GM18873 (cell line): ENCODE results near the gene STAC3.
A peak's percentile ranks its signal among the peaks of the same experiment; 100 is the strongest.

ENCODE experiments used
- ATAC-seq: cut with Tn5 transposase; IDR thresholded peaks from one replicate; pipeline ENCODE4 v1.9.1; 2021; ENCODE audit warnings: mild to moderate bottlenecking, moderate library complexity, moderate number of reproducible peaks; ENCODE audit not compliant: unreplicated experiment, low FRiP score

Gene STAC3

DNA sequence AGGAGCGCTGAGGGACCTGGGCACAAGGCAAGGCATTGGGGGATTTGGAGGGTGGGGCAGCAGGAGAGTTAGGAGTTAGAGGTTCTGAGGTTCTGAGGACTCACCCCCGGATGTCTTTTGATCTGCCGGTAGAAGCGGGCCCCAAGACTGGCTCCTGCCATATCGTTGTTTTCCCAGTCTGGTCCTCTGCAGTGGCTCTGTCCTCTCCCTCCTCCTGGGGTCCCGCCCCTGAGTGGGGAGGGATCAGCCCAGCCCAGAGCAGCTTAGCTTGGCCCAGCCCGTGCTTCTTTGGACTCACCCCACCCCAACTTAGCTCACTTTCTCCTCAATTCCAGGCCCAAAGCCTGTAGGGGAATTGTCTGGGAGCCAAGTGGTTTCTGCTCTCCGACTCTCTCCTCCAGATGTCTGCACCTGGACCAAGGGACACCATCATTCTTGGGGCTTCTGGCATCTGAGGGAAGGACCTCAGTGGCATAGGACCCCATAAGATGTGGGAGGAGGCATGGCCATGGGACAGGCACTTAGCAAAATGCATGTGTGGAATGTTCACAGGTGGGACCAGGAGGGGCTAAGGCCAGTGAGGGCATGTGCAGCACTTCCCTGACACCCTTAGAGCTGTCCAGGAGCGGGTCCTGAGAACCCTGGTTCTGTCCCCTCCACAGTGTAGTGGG lies 13.9 kb downstream of the STAC3 start:
- ATAC-seq: no peak

DNA sequence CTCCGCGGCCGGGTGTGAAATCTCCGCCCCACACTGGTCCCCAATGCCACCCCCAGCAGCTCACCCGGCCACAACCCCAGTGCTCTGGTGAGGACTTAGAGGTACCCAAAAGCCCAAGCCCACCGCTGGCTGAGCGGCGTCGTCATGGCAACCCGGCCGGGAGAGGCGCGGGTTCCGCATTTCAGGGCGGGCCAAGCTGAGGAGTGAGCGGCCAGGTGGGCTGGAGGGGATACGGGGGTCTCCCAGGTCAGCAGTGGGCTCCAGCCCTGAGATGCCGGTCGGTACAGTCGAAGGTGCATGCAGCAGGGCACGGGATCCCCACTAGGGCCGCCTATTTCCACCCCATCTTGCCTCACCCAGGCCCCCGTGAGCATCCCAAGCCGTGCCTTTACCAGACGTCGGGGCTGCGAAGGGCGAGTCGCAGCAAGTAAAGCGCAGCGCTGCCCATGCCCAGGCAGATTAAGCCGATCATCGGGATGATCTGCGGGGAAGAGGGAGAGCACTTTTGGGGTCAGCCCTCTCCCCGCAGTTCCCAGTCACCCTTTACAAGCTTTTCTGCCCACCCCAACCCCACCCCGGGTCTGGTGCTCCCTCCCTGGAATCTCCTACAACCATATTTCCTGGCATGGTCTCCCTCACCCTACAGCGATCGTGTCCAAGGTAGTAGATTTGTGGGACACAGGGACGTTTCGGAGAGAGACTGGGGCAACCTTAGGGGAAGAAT lies 14.6 kb downstream of the STAC3 start:
- ATAC-seq: no peak

DNA sequence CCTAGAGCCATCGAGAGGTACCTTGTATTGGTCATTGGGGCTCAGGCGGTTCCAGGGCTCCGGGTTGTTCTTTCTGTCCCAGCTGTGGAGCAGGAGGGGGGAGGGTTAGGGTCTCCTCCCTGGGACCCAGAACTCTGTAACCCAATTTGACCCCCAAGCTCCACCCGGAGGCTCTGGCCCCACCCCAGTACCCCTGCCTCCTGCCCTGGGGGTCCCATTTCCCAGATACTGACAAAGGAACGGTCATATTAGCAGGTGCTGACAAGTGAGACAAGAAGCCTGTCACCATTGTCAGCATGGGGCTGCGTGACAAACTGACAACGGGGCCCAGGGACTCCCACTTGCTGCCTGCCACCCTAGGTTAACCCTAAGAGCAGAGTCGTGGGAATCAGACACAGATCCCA lies 15.3 kb downstream of the STAC3 start:
- ATAC-seq: no peak

DNA sequence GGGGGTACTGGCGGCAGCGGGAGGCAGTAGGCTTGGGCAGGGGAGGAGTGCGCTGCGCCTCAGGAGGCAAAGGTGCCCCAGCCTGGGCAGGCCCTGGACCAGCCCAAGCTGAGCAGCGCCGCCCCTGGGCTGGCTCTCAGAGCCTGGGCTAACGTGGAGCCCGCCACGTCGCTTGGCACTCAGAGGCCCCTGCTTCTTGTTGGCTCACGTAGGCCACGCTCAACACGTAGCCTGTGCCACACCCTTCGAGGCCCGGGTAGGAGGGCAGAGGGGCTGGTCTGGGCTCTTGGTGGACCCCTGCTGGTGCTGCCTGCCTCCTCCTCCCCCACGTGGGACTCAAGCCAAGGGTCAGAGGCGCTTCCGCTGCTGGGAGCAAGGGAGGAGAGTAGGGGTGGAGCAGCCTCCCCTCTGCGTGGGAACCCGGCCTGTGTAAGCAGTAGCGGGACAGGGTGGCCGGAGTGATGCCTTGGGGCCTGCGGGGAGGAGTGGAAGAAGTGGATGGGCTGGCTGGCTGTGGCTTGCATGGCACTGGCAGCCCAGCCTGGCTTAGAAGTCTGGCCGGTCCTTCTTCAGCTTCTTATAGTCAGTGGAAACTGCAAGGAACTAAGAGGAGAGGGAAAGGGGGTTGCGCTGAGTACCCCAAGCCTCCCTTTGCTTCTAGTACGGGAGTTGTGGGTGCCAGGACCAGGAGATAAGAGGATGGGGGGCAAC lies 15.8 kb downstream of the STAC3 start:
- no peak for ATAC-seq

DNA sequence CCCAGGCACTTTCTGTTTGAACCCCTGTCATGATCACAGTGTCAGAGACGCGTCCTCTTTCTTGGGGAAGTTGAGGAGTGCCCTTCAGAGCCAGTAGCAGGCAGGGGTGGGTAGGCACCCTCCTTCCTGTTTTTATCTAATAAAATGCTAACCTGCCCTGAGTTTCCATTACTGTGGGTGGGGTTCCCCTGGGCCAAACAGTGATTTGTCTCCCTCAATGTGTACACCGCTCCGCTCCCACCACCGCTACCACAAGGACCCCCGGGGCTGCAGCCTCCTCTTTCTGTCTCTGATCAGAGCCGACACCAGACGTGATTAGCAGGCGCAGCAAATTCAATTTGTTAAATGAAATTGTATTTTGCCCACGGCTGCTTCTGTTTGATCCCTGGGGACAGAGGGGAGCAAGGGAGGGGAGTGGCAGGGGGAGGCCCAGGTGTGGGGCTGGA lies 16.4 kb downstream of the STAC3 start:
- no peak for ATAC-seq

DNA sequence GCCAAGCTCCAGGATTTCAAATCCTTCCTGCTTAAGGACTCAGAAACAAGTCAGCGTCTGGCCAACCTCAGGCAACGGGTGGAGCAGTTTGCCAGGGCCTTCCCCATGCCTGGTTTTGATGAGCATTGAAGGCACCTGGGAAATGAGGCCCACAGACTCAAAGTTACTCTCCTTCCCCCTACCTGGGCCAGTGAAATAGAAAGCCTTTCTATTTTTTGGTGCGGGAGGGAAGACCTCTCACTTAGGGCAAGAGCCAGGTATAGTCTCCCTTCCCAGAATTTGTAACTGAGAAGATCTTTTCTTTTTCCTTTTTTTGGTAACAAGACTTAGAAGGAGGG lies 16.8 kb downstream of the STAC3 start:
- no peak for ATAC-seq

DNA sequence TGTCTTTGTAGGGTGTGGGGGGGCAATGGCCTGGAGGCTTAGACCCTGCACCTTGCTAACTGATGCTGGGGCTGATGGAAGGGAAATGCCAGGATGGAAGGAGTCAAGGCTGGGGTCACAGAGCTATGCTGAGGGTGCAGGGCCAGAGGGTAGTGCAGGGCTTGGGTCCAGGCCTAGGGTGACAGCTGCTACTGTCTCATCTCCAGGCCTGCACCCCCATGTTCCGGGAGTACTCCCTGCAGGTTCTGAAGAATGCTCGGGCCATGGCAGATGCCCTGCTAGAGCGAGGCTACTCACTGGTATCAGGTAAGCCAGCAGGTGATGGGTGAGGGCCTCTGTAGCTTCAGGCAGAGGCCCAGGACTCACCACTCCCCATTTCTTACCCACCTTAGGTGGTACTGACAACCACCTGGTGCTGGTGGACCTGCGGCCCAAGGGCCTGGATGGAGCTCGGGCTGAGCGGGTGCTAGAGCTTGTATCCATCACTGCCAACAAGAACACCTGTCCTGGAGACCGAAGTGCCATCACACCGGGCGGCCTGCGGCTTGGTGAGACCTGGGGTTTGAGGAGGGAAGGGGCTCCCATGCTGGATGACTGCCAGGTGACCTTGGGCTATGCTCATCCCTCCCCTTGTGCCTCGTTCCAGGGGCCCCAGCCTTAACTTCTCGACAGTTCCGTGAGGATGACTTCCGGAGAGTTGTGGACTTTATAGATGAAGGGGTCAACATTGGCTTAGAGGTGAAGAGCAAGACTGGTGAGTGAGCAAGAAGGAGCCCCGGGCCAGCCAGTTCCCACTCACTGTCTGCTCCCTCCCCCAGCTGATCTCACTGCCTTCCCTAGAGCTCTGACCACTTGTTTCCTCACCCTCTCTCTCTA lies 17.4 kb downstream of the STAC3 start:
- no peak for ATAC-seq

DNA sequence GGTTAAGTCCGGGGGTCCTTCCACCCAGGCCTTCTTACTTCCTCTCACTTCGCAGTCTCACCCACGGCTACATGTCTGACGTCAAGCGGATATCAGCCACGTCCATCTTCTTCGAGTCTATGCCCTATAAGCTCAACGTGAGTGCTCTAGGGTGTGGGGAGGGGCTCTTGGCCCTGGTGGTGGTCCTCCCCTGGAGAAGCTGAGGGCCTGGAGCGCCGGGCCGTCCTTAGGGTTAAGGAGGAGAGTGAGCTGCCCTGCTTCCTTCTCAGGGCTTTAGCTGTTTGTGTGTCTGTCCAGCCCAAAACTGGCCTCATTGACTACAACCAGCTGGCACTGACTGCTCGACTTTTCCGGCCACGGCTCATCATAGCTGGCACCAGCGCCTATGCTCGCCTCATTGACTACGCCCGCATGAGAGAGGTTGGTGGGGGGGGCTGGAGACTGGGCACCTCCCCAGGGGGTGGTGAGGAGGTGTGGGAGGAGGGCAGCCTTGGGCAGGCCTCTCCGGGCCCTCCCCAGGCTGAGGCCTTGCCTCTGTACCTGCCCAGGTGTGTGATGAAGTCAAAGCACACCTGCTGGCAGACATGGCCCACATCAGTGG lies 18.7 kb downstream of the STAC3 start:
- no peak for ATAC-seq

DNA sequence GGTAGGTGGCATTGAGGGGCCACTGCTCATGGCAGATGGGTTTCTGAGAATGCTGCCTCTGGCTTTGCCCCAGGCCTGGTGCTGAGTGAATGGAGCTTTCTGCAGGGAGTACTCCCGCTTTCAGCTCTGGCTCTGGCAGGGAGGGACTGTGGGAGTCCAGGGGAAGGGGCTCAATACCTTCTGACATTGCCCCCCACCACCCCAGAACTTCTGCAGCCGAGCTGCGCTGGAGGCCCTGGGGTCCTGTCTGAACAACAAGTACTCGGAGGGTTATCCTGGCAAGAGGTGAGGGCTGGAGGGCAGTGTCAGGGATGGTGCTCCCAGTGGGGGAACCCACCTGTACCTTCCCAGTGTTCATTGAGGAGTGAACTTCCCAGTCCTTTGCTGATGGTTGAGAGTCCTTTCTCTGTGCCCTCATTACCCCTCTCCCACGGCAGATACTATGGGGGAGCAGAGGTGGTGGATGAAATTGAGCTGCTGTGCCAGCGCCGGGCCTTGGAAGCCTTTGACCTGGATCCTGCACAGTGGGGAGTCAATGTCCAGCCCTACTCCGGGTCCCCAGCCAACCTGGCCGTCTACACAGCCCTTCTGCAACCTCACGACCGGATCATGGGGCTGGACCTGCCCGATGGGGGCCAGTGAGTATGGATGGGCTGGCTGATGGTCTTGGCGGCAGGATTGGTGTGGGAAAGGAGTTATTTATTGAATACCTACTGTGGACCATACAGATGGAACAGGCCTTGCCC lies 19.5 kb downstream of the STAC3 start:
- ATAC-seq: no peak

DNA sequence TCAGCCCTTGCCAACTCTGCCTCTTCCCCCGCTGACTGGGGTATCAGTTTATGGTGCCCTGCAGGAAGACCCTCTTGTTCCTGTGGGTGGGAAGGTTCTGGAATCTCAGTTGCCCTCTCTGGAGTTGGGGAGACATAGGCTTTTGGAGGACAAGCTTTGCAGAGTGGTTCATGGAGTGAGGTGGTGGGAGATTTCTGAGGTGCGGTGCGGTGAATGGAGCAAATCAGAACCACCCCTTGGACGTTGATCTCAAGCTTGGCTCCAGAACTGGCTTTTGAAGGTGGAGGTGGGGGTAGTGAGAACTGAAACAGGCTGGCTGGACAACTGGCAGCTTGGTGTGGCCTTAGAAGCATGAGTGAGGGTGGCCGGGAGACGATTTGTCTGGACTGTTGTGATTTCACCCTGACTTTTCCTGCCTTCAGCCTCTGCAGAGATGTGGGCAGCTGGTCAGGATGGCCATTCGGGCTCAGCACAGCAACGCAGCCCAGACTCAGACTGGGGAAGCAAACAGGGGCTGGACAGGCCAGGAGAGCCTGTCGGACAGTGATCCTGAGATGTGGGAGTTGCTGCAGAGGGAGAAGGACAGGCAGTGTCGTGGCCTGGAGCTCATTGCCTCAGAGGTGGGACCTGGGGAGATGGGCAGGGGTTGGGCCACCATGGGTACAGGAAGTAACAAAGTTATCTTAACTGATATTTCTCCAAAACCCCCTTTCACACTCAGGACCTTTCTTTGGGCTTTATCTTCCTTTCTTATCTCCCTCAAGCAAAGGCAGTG lies 20.4 kb downstream of the STAC3 start:
- ATAC-seq: no peak

DNA sequence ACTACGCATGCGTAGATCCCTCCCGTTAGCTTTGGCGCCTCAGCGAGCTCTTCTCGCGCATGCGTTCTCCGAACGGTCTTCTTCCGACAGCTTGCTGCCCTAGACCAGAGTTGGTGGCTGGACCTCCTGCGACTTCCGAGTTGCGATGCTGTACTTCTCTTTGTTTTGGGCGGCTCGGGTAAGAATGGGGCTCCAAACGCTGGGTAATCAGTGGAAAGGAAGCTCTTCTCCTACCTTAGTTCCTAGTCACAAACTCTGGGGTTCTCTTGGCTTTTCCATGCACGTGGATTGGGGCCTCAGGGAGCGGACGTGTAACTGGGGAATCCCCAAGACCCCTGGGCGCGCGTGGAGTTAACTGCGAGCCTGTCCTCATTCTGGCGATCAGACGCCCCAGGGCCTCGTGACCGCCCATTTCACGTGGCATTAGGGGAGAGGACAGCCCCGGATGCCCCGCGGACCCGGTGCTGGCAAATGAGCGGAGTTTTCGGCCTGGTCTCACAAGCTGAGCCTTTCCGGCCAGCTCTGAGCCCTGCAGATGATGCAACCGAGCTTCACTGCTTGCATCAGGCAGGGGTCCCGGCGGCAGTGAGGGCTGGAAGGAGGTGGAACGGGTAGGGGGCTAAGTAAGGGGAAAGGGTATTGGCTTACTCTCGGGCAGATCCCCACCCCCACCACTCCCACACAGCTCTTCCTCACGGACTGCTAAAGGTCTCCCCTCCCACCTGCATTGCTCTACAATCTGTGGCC lies 21.2 kb downstream of the STAC3 start, which contains the start of gene SHMT2:
TSS of gene SHMT2 (plus strand) at position 78 of the 747 bp plus-strand sequence. CDS start at position 146, 68 bp downstream.
- ATAC-seq: peak; percentile 60

DNA sequence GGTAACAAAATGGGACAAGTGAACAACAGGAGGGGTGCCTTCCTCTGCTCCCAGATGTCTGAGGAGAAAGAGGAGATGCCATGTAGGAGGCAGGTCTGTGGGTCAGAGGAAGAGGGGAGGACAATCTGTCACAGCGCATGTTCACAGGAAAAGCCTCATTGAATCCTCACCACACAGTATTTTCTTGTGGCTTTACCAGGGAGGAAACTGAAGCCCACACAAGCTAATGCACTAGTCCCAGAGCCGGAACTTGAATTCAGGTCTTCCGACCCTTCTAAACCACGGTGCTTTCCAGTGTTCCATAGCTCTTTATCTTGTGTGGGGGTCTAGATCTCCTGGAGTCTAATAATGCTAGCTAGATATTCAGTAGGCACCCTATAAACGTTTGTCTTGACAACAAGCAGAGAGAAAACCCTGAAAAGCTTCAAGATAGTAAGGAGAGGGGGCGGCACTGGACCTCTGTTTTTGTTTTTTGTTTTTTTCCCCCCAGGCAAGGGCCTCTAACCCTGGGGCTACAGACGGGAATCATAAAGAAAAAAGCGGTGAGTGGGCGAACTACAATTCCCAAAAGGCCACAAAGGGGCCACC lies 21.8 kb downstream of the STAC3 start:
- no peak for ATAC-seq

DNA sequence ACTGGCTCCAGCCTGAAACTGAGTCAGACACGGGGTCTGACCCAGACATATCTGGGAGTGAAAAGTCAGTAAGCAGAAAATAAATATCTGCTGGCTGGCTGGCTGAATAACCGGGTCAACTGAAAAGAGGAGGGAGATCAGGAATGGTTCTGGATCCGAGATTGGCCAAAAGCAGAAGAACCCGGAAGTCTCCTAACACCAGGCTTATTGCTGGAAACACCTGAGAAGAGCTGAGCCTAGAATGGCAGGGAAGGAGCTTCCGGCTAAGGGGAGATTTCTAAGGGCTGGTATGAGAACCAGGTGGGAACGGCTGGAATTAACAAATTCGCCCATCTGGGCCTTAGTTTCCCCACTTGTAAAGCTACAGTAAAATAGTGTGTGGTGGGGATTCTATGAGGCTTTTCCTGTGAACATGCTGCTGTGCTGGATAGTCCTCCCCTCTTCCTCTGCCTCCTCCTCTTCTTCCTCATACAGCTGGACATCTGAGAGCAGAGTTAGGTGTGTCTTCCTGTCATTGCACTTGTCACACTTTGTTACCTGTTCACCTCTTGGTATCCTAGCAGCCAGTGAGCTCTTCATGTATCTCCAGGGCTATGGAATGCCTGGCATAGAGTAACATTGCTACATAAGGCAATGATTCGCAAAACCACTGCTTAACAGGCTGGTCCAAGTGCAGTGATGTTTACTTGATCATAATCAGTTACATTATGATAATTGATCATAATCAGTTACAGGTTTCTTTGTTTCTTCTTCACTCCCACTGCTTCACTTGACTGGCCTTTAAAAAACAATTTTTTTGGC lies 23.5 kb downstream of the STAC3 start:
- ATAC-seq: no peak

DNA sequence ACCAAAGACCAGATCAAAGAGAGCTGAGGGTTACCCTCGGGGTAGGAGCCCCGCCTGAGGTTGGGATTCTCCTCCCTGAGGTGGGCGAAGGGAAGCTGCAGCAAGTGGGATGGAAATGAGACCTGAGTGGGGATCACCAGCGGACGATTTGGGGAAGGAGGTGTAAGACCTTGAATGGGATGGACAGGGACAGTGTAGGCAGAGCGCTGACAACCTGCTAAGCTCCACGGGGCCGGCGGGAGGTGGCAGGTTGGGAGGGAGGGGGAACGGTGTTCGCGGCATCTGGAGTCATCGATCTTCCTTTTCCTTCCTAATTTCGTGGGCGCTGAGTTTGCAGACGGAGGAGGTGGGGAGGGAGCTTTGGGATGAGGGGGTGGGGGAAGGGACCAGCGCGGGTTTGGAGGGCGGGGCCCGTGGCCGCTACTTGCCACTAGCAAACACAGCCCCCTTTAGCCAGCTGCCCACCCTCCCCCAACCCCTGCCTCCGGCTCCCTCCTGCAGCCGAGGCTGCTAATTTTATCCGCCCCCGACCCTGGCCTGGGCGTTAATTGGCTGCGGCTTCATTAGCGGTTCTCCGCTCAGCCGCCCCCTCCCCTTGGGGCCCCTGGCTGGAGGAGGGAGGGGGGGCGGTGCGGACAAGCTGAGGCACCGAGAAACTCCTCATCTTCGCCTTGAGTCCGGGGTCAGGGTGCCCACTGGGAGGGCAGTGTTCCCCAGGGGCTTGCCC lies 24.2 kb downstream of the STAC3 start:
- no peak for ATAC-seq

DNA sequence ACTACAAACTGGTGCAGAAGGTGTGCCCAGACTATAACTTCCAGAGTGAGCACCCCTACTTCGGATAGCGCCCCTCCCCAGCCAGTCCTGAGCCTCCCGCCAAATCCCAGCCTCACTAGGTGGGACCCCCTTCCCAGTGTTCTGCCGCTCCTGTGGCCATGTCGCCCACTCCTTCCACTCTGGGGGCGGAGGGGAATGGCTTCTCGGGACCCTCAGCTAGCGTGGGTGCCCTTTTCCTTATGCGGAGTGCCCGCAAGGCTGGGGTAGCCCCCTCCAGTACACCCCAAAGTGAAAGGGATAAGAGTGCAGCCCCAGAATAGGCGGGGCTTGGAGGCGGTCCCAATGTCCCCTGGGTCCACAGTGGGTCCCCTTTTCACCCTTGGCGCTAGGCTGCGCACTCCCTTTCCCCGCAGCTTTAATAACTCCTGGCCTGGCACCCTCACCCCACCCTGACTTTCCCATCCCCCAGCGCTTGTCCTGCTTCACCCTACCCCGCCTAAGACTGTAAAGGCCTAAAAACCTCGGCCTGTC lies 25.2 kb downstream of the STAC3 start:
- no peak for ATAC-seq
